GM12878 (cell line): ENCODE data around the gene ERFL. TPM values are rescaled to one million over a fixed set of nuclear protein-coding genes. Genes with fewer than 3 reads are reported as not detected.
A peak's percentile ranks its signal among the peaks of the same experiment; 100 is the strongest.

Experiments used
- CREB1 ChIP-seq: IDR thresholded peaks from 2 replicates; pipeline ENCODE4 v1.6.1; 2012; ENCODE audit warnings: low read depth, mild to moderate bottlenecking, inconsistent platforms
- DPF2 ChIP-seq: fragments of 450-650 bp; IDR thresholded peaks from 2 replicates; pipeline ENCODE4 v1.6.1; 2017; ENCODE audit warnings: mild to moderate bottlenecking
- E2F4 ChIP-seq: IDR thresholded peaks from 2 replicates; pipeline ENCODE4 v1.6.1; 2012; ENCODE audit warnings: low read depth, low read length, improper control_type of control experiment
- ETV6 ChIP-seq, 2 experiments: fragments of 450-650 bp in 1 of 2; IDR thresholded peaks in 1 of 2; conservative IDR thresholded peaks in 1 of 2; 2 replicates each; pipeline ENCODE4 v1.6.1; 2014; ENCODE audit warnings: antibody characterized with exemption in 1 of 2, borderline replicate concordance in 1 of 2, low read depth in 1 of 2, mild to moderate bottlenecking in 1 of 2, moderate library complexity in 1 of 2
- HCFC1 ChIP-seq: fragments of 150-350 bp; IDR thresholded peaks from 2 replicates; pipeline ENCODE4 v1.6.1; 2014; ENCODE audit warnings: low read length
- HDAC6 ChIP-seq: fragments of 200-600 bp; sonication (generic); IDR thresholded peaks from one replicate; pipeline ENCODE4 v1.8.0; 2017; ENCODE audit warnings: antibody characterized with exemption; ENCODE audit not compliant: unreplicated experiment
- IRF3 ChIP-seq: fragments of 450-650 bp; IDR thresholded peaks from 2 replicates; pipeline ENCODE4 v1.6.1; 2014; ENCODE audit warnings: mild to moderate bottlenecking
- JUNB ChIP-seq: IDR thresholded peaks from 2 replicates; pipeline ENCODE4 v1.6.1; 2016; ENCODE audit warnings: antibody characterized with exemption, mild to moderate bottlenecking
- JUND ChIP-seq: IDR thresholded peaks from 2 replicates; pipeline ENCODE4 v1.6.1; 2012; ENCODE audit warnings: low read depth, mild to moderate bottlenecking, low read length, improper control_type of control experiment, moderate library complexity
- KLF5 ChIP-seq: fragments of 450-650 bp; IDR thresholded peaks from 2 replicates; pipeline ENCODE4 v1.6.1; 2014; ENCODE audit warnings: mild to moderate bottlenecking; ENCODE audit not compliant: partially characterized antibody
- MTA3 ChIP-seq: IDR thresholded peaks from 2 replicates; pipeline ENCODE4 v1.6.1; 2012; ENCODE audit warnings: low read length, inconsistent platforms, borderline replicate concordance
- MYB ChIP-seq: fragments of 150-350 bp; IDR thresholded peaks from 2 replicates; pipeline ENCODE4 v1.6.1; 2014; ENCODE audit warnings: mild to moderate bottlenecking, low read depth, low read length, borderline replicate concordance
- MYC ChIP-seq: IDR thresholded peaks from 2 replicates; pipeline ENCODE4 v1.6.1; 2011; ENCODE audit warnings: mild to moderate bottlenecking, low read length, moderate library complexity, inconsistent platforms; ENCODE audit not compliant: insufficient read depth, insufficient replicate concordance, insufficient read length, severe bottlenecking
- NKRF ChIP-seq: fragments of 450-650 bp; conservative IDR thresholded peaks from 2 replicates; pipeline ENCODE4 v1.6.1; 2017; ENCODE audit warnings: mild to moderate bottlenecking, moderate library complexity
- POLR2A ChIP-seq: IDR thresholded peaks from 2 replicates; pipeline ENCODE4 v1.6.1; 2011; ENCODE audit warnings: low read depth, mild to moderate bottlenecking, low read length
- RAD51 ChIP-seq: fragments of 450-650 bp; IDR thresholded peaks from 2 replicates; pipeline ENCODE4 v1.6.1; 2016; ENCODE audit warnings: moderate library complexity, mild to moderate bottlenecking, inconsistent platforms
- SMARCA5 ChIP-seq: fragments of 450-650 bp; IDR thresholded peaks from 2 replicates; pipeline ENCODE4 v1.6.1; 2017; ENCODE audit warnings: mild to moderate bottlenecking
- SREBF1 ChIP-seq: IDR thresholded peaks from 2 replicates; pipeline ENCODE4 v1.6.1; 2012; ENCODE audit warnings: mild to moderate bottlenecking, low read length
- STAT1 ChIP-seq: fragments of 450-650 bp; conservative IDR thresholded peaks from 2 replicates; pipeline ENCODE4 v1.6.1; 2014; ENCODE audit warnings: antibody characterized with exemption, mild to moderate bottlenecking
- TCF12 ChIP-seq: IDR thresholded peaks from 2 replicates; pipeline ENCODE4 v1.6.1; 2011; ENCODE audit warnings: low read depth, mild to moderate bottlenecking, low read length
- YBX1 ChIP-seq: fragments of 450-650 bp; IDR thresholded peaks from 2 replicates; pipeline ENCODE4 v1.6.1; 2016; ENCODE audit warnings: antibody characterized with exemption
- ZNF217 ChIP-seq: fragments of 450-650 bp; IDR thresholded peaks from 2 replicates; pipeline ENCODE4 v1.6.1; 2017; ENCODE audit warnings: antibody characterized with exemption, mild to moderate bottlenecking
- ZNF622 ChIP-seq: fragments of 450-650 bp; IDR thresholded peaks from 2 replicates; pipeline ENCODE4 v1.6.1; 2017; ENCODE audit warnings: mild to moderate bottlenecking, inconsistent platforms
- ZNF687 ChIP-seq: fragments of 450-650 bp; IDR thresholded peaks from 2 replicates; pipeline ENCODE4 v1.6.1; 2017; ENCODE audit warnings: mild to moderate bottlenecking, moderate library complexity
- polyA plus RNA-seq, 11 experiments: library from polyadenylated mRNA; depleted of rRNA in 4 of 11; unstranded in 6 of 11; stranded (reverse) in 5 of 11; fragments of >200 nt; fragmentation: Nextera tagmentation in 4 of 11; fragmentation: Illumina TruSeq in 1 of 11; extraction: Ambion mirVana in 4 of 11; extraction: Trizol in 1 of 11; gene quantifications; 1 replicate in 1 of 11; 2 replicates in 10 of 11; pipeline versions ENCODE4 v1.2.1 to v1.2.3, GENCODE V29; 2011 to 2016; ENCODE audit warnings: inconsistent platforms in 2 of 11, missing spikeins in 2 of 11, low read depth in 1 of 11
- total RNA-seq, 4 experiments: library from RNA; depleted of rRNA in 3 of 4; stranded (reverse); fragments of >200 nt in 3 of 4; fragmentation: Illumina TruSeq in 1 of 4; extraction: Trizol in 1 of 4; gene quantifications; 2 replicates each; pipeline versions ENCODE4 v1.2.1 to v1.2.3, GENCODE V29; 2013 to 2021

The ERFL gene
- total and polyA plus RNA-seq, 10 of the 15 experiments (the other 5 are each of a cell fraction or from before 2014, with no cell fraction given), result 0.04 to 0.10 (median 0.05) TPM; not detected in 7

GRCh38 chr19:41882568-41883462 is 45.4 kb downstream of the ERFL start, which contains the start of gene ARHGEF1 (continued):
- TF ChIP-seq NKRF, result 0 out of 2 replicates have a peak, but pooled peaks have one; percentile 49
- TF ChIP-seq KLF5, result no peak
- TF ChIP-seq YBX1, result no peak
- no peak for TF ChIP-seq HCFC1
- TF ChIP-seq E2F4, result no peak
- no peak for TF ChIP-seq JUND
- no peak for TF ChIP-seq CREB1
- TF ChIP-seq ZNF217, result no peak
- TF ChIP-seq RAD51, result no peak
- TF ChIP-seq ZNF687, result no peak
- no peak for TF ChIP-seq IRF3
- peak; percentile 70; the same call in 1 of the 2 replicates for TF ChIP-seq POLR2A
- no peak for TF ChIP-seq SMARCA5
- TF ChIP-seq STAT1, result 0 out of 2 replicates have a peak, but pooled peaks have one; percentile 42
- peak in 1 of 2 experiments; percentile 47; a peak in 2 of 4 replicates for TF ChIP-seq ETV6 (conservative IDR thresholded peaks at IDR 0.05 in 1 of 2, IDR thresholded peaks at IDR 0.05 in 1 of 2; ENCODE audit: borderline replicate concordance in 1 of 2, low read depth in 1 of 2)
- no peak for TF ChIP-seq MTA3
- no peak for TF ChIP-seq TCF12
- peak; percentile 86 for TF ChIP-seq HDAC6
- TF ChIP-seq ZNF622, result no peak
- TF ChIP-seq DPF2, result 0 out of 2 replicates have a peak, but pooled peaks have one; percentile 44
- no peak for TF ChIP-seq JUNB
- TF ChIP-seq MYC, result peak; percentile 31
- no peak for TF ChIP-seq SREBF1
- no peak for TF ChIP-seq MYB
